ENCODE measurements around the gene GLYR1.
A peak's percentile ranks its signal among the peaks of the same experiment; 100 is the strongest.

The GLYR1 gene

GRCh38 chr16:4879049-4879448 lies 32.0 kb upstream of the GLYR1 start:
- no peak for DNase-seq

- DNase-seq: no peak
These were observed 30.2 kb upstream of the GLYR1 start for GRCh38 chr16:4877380-4877685.

GRCh38 chr16:4876646-4877379 lies 29.7 kb upstream of the GLYR1 start:
- no peak for DNase-seq

GRCh38 chr16:4874666-4875065 lies 27.6 kb upstream of the GLYR1 start:
- no peak for DNase-seq

- DNase-seq: no peak
These were observed 26.0 kb upstream of the GLYR1 start for GRCh38 chr16:4873091-4873490.

- DNase-seq: no peak
These were observed 24.0 kb upstream of the GLYR1 start for GRCh38 chr16:4871071-4871470.

- DNase-seq: no peak
These were observed 23.1 kb upstream of the GLYR1 start for GRCh38 chr16:4870138-4870671.

GRCh38 chr16:4869147-4869805 lies 22.2 kb upstream of the GLYR1 start:
- no peak for DNase-seq

GRCh38 chr16:4868535-4868934 lies 21.4 kb upstream of the GLYR1 start:
- DNase-seq: no peak

GRCh38 chr16:4868026-4868425 lies 20.9 kb upstream of the GLYR1 start:
- no peak for DNase-seq

- no peak for DNase-seq
These were observed 19.5 kb upstream of the GLYR1 start for GRCh38 chr16:4866586-4866985.

- DNase-seq: no peak
These were observed 18.3 kb upstream of the GLYR1 start for GRCh38 chr16:4865231-4865860.

GRCh38 chr16:4864728-4865127 lies 17.6 kb upstream of the GLYR1 start:
- DNase-seq: no peak

GRCh38 chr16:4862639-4863038 lies 15.6 kb upstream of the GLYR1 start:
- no peak for DNase-seq

GRCh38 chr16:4860727-4861342 lies 13.7 kb upstream of the GLYR1 start:
- no peak for DNase-seq

- no peak for DNase-seq
These were observed 12.8 kb upstream of the GLYR1 start for GRCh38 chr16:4859900-4860255.

- no peak for DNase-seq
These were observed 12.3 kb upstream of the GLYR1 start for GRCh38 chr16:4859190-4859899.

- DNase-seq: no peak
These were observed 8.7 kb upstream of the GLYR1 start for GRCh38 chr16:4855804-4856203.

GRCh38 chr16:4855371-4855770 lies 8.3 kb upstream of the GLYR1 start:
- no peak for DNase-seq

- DNase-seq: no peak
These were observed 5.3 kb upstream of the GLYR1 start for GRCh38 chr16:4852221-4852872.

GRCh38 chr16:4850211-4850610 lies 3.1 kb upstream of the GLYR1 start:
- no peak for DNase-seq

GRCh38 chr16:4847774-4848587 lies 893 bp upstream of the GLYR1 start:
- DNase-seq: peak; percentile 44

Measured in stimulated activated naive CD4-positive, alpha-beta T cell treated with Interleukin-2 at 50 U/mL for 16 hours (primary cell).